Measurements from ENCODE around the gene NR6A1. TPM values are rescaled to one million over a fixed set of nuclear protein-coding genes. Genes with fewer than 3 reads are reported as not detected.

Gene NR6A1
- total and polyA plus RNA-seq, 2 of the 13 experiments (the other 11 are each of a cell fraction or from before 2014, with no cell fraction given): 28.1 to 31.5 TPM

DNA sequence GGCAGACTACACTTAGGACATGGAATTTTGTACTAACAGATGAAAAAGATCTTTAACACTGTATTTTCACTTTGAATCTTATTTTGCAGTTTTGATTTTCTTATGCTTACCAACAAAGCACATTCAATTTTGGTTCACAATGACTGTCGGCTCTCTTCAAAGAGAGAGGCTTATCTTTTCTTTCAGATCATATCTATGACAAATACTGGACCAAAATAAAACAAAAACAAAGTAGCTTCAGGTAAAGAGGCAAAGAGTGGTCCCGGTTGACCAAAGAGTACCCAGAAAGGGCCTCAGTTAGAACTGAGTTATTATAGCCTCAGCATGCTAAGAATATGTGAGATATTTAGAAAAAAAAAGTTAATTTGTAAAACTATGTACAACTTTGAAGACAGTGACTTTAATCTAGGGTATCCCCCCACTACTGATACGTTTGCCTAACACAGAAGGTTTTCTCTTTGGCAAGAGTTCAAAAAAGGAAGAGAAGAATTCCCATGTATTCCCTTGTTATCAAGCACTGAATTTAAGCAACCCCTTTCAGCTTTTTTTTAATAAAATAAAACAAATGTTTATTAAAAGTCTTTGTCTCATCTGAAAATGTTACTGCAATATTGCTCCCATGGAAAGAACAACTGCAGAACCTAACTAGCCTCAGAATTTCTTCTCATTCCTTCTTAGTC is 50.5 kb downstream of the NR6A1 start (continued):
- TF ChIP-seq, protein P1, sequence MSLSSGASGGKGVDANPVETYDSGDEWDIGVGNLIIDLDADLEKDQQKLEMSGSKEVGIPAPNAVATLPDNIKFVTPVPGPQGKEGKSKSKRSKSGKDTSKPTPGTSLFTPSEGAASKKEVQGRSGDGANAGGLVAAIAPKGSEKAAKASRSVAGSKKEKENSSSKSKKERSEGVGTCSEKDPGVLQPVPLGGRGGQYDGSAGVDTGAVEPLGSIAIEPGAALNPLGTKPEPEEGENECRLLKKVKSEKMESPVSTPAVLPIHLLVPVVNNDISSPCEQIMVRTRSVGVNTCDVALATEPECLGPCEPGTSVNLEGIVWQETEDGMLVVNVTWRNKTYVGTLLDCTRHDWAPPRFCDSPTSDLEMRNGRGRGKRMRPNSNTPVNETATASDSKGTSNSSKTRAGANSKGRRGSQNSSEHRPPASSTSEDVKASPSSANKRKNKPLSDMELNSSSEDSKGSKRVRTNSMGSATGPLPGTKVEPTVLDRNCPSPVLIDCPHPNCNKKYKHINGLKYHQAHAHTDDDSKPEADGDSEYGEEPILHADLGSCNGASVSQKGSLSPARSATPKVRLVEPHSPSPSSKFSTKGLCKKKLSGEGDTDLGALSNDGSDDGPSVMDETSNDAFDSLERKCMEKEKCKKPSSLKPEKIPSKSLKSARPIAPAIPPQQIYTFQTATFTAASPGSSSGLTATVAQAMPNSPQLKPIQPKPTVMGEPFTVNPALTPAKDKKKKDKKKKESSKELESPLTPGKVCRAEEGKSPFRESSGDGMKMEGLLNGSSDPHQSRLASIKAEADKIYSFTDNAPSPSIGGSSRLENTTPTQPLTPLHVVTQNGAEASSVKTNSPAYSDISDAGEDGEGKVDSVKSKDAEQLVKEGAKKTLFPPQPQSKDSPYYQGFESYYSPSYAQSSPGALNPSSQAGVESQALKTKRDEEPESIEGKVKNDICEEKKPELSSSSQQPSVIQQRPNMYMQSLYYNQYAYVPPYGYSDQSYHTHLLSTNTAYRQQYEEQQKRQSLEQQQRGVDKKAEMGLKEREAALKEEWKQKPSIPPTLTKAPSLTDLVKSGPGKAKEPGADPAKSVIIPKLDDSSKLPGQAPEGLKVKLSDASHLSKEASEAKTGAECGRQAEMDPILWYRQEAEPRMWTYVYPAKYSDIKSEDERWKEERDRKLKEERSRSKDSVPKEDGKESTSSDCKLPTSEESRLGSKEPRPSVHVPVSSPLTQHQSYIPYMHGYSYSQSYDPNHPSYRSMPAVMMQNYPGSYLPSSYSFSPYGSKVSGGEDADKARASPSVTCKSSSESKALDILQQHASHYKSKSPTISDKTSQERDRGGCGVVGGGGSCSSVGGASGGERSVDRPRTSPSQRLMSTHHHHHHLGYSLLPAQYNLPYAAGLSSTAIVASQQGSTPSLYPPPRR (CRISPR knock-in tag; IDR thresholded peaks at IDR 0.05; ENCODE audit: borderline replicate concordance): no peak
- TF ChIP-seq BCL6 (CRISPR knock-in tag; IDR thresholded peaks at IDR 0.05) (peak; percentile 33; the same call in 1 of the 2 replicates), REL (CRISPR knock-in tag; conservative IDR thresholded peaks at IDR 0.05) (no peak), NCOR1 (IDR thresholded peaks at IDR 0.05; ENCODE audit: borderline replicate concordance, low read length) (0 out of 2 replicates have a peak, but pooled peaks have one; percentile 38), POGZ (CRISPR knock-in tag; IDR thresholded peaks at IDR 0.05) (no peak), SRF (IDR thresholded peaks at IDR 0.05; ENCODE audit: low read depth, low read length) (no peak), ZNF12 (CRISPR knock-in tag; IDR thresholded peaks at IDR 0.05) (no peak), TCF7 (IDR thresholded peaks at IDR 0.05; ENCODE audit: low read depth) (peak; percentile 55; the same call in 1 of the 2 replicates), NBN (conservative IDR thresholded peaks at IDR 0.05) (no peak), ZNF768 (CRISPR knock-in tag; IDR thresholded peaks at IDR 0.05) (no peak)
- TF ChIP-seq, protein P2, sequence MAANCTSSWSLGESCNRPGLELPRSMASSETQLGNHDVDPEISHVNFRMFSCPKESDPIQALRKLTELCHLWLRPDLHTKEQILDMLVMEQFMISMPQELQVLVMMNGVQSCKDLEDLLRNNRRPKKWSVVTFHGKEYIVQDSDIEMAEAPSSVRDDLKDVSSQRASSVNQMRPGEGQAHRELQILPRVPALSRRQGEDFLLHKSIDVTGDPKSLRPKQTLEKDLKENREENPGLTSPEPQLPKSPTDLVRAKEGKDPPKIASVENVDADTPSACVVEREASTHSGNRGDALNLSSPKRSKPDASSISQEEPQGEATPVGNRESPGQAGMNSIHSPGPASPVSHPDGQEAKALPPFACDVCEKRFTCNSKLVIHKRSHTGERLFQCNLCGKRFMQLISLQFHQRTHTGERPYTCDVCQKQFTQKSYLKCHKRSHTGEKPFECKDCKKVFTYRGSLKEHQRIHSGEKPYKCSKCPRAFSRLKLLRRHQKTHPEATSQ (CRISPR knock-in tag; IDR thresholded peaks at IDR 0.05; ENCODE audit: borderline replicate concordance): no peak
